Measurements from ENCODE around the gene ASIP. TPM values are rescaled to one million over a fixed set of nuclear protein-coding genes. Genes with fewer than 3 reads are reported as not detected.

Gene ASIP
- total and polyA plus RNA-seq, 3 donors from 2014 or later: 0.65 to 2.1 TPM; not detected in 1

DNA sequence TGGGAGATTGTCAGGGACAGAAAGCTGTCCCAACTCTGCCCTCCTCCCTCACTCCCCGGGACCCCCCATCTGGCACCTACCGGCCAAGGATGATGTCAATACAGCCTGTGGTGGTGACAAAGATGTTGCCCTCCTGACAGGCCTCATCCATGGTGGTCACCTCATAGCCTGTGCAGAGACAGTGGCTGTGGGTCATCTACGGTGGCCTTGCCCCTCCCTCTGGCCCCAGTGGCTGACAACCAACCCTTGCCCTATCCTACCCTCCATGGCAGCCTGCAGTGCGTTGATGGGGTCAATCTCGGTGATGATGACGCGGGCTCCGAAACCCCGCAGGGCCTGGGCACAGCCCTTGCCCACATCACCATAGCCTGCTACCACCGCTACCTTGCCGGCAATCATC lies 49.2 kb downstream of the ASIP start:
- Histone ChIP-seq H3K27ac (no peak overlapping the region), H3K9me3 (no peaks in the 10 kb centered on the region), H3K4me3 (no peak overlapping the region), H3K4me1 (no peaks in the 10 kb centered on the region), H3K27me3 (no peaks in the 10 kb centered on the region), H3K36me3 (ENCODE audit: low read depth, missing control alignments) (no peaks in the 10 kb centered on the region)
- TF ChIP-seq, protein P1, sequence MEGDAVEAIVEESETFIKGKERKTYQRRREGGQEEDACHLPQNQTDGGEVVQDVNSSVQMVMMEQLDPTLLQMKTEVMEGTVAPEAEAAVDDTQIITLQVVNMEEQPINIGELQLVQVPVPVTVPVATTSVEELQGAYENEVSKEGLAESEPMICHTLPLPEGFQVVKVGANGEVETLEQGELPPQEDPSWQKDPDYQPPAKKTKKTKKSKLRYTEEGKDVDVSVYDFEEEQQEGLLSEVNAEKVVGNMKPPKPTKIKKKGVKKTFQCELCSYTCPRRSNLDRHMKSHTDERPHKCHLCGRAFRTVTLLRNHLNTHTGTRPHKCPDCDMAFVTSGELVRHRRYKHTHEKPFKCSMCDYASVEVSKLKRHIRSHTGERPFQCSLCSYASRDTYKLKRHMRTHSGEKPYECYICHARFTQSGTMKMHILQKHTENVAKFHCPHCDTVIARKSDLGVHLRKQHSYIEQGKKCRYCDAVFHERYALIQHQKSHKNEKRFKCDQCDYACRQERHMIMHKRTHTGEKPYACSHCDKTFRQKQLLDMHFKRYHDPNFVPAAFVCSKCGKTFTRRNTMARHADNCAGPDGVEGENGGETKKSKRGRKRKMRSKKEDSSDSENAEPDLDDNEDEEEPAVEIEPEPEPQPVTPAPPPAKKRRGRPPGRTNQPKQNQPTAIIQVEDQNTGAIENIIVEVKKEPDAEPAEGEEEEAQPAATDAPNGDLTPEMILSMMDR (IDR thresholded peaks at IDR 0.05): no peak
- TF ChIP-seq POLR2A (IDR thresholded peaks at IDR 0.05): no peak
- DNase-seq: no peak
- WGBS, 2 donors: 90 to 97% methylated on average over 6 to 11 of the region's 11 CpGs
- intact Hi-C loops (cut with DNase I; ENCODE audit: low total_unique reads): no loop called here

DNA sequence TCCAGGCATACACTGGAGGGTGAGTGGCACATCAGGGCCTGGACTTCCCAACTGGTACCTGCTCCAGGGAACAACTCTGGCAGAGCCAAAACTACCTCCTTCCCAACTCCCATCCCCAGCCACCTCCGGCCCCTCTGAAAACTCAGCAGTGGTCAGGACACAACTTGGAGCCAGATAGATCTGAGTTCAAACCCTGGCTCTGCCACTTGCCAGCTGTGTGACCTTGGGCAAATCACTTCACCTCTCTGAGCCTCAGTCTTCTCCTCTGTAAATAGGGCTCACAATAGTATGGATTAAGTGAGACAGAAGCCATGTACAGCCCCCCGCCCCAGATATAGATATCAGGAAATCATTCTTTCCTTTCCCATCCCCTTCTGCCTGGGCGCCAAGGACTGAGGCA lies 51.3 kb downstream of the ASIP start:
- TF ChIP-seq POLR2A (IDR thresholded peaks at IDR 0.05): no peak
- TF ChIP-seq, protein P1 (IDR thresholded peaks at IDR 0.05): no peak
- WGBS, 2 donors: 95 to 96% methylated on average over 3 of the region's 3 CpGs
- DNase-seq: no peak
- H3K27me3 ChIP-seq: no peaks in the 10 kb centered on the region
- no peak overlapping the region for H3K27ac ChIP-seq
- no peaks in the 10 kb centered on the region for H3K36me3 ChIP-seq (ENCODE audit: low read depth, missing control alignments)
- H3K4me1 ChIP-seq: no peaks in the 10 kb centered on the region
- intact Hi-C loops (cut with DNase I; ENCODE audit: low total_unique reads): no loop called here
- no peaks in the 10 kb centered on the region for H3K9me3 ChIP-seq
- H3K4me3 ChIP-seq: no peak overlapping the region

DNA sequence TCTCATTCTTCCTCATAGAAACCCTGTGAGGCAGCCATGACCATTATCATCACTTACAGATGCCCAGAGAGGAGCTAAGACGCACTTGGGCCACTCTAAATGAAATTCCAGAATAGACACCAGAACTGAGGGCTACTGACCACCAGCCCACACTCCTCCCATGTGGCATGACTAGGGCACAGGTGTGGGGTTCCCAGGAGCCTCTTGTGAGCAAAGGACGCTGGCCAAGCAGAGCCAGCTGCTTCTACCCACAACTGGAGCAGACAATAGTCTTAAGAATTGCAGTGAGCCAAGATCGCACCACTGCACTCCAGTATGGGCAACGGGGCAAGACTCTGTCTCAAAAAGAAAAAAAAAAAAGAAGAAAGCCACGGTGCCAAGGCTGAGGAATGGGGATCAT lies 51.9 kb downstream of the ASIP start:
- TF ChIP-seq, protein P1 (IDR thresholded peaks at IDR 0.05): no peak
- TF ChIP-seq POLR2A (IDR thresholded peaks at IDR 0.05): no peak

DNA sequence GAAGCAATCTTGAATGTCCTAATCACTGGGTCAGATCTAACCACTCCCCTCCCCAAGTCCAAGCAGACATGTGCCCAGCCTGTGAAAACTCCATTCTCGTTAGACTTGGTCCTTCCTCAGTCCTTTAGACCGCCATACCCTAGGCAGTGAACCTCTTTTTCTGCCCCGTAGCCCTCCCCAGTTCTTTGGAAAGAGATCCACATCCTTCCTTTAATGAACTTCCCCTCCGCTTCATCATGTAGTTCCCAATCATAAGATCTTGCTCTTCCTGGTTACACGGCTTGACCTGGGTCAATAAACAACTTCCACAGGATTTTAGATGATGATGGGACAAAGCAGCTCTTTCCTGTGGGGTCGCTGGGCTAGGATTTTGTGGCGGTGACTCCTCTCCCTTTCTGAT lies 52.4 kb downstream of the ASIP start:
- no peaks in the 10 kb centered on the region for H3K36me3 ChIP-seq (ENCODE audit: low read depth, missing control alignments)

More for the DNA sequence above, 51.9 kb downstream of the ASIP start:
- intact Hi-C loops (cut with DNase I; ENCODE audit: low total_unique reads): no loop called here
- Histone ChIP-seq H3K27ac (no peak overlapping the region), H3K4me3 (no peak overlapping the region), H3K9me3 (no peaks in the 10 kb centered on the region), H3K36me3 (ENCODE audit: low read depth, missing control alignments) (no peaks in the 10 kb centered on the region), H3K4me1 (no peaks in the 10 kb centered on the region), H3K27me3 (no peaks in the 10 kb centered on the region)
- DNase-seq: no peak
- 93 to 96% methylated on average over 5 of the region's 5 CpGs for WGBS, 2 donors

DNA sequence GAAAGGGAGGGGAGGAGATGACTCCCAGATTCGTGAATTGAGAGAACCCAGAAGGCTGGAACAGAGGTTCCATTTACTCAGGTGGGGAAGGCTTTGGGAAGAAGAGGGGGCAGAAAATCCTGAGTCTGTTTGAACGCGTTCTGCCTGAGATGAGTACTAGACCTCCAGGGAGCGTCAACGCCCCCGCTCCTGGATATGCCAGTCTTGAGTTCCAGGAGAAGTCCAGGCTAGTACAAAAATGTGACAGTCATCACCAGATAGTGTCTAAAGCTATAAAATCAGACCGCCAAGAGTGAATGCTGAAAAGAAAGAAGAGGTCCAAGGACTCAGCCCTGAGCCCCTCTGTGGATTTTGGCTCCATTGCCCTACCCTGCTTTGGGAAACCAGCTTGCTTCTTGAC lies 53.3 kb downstream of the ASIP start:
- H3K27ac ChIP-seq: no peak overlapping the region
- intact Hi-C loops (cut with DNase I; ENCODE audit: low total_unique reads): no loop called here
- no peaks in the 10 kb centered on the region for H3K36me3 ChIP-seq (ENCODE audit: low read depth, missing control alignments)
- DNase-seq: no peak
- H3K27me3 ChIP-seq: no peaks in the 10 kb centered on the region
- H3K4me3 ChIP-seq: no peak overlapping the region
- TF ChIP-seq, protein P1 (IDR thresholded peaks at IDR 0.05): no peak
- TF ChIP-seq POLR2A (IDR thresholded peaks at IDR 0.05): no peak
- H3K9me3 ChIP-seq: no peaks in the 10 kb centered on the region
- no peaks in the 10 kb centered on the region for H3K4me1 ChIP-seq
- 89% methylated on average over 7 of the region's 7 CpGs for WGBS, 2 donors

More for the DNA sequence above, 52.4 kb downstream of the ASIP start:
- H3K27me3 ChIP-seq: no peaks in the 10 kb centered on the region
- no peak overlapping the region for H3K4me3 ChIP-seq
- 85 to 89% methylated on average over 7 of the region's 7 CpGs for WGBS, 2 donors
- H3K4me1 ChIP-seq: no peaks in the 10 kb centered on the region
- intact Hi-C loops (cut with DNase I; ENCODE audit: low total_unique reads): no loop called here
- TF ChIP-seq POLR2A (IDR thresholded peaks at IDR 0.05): no peak
- TF ChIP-seq, protein P1 (IDR thresholded peaks at IDR 0.05): no peak
- H3K9me3 ChIP-seq: no peaks in the 10 kb centered on the region
- no peak for DNase-seq
- H3K27ac ChIP-seq: no peak overlapping the region
